H9 (cell line): Measurements from ENCODE around the gene CDR2. TPM values are rescaled to one million over a fixed set of nuclear protein-coding genes. Genes with fewer than 3 reads are reported as not detected.

Experiments used
- DNase-seq: peaks from one replicate; pipeline ENCODE4 v3.0.0-alpha.2; 2017
- H2AFZ ChIP-seq: one replicate; pipeline ENCODE4 v1.6.1; 2013; ENCODE audit warnings: mild to moderate bottlenecking, low read length, control low read depth, moderate library complexity
- H2AK5ac ChIP-seq: 2 replicates; pipeline ENCODE4 v1.6.1; 2013; ENCODE audit warnings: low read length, control low read depth, mixed read lengths; ENCODE audit not compliant: insufficient read length
- H2BK120ac ChIP-seq: one replicate; pipeline ENCODE4 v1.6.1; 2013; ENCODE audit warnings: low read depth, mild to moderate bottlenecking, low read length, control low read depth, inconsistent platforms; ENCODE audit not compliant: poor library complexity, severe bottlenecking
- H2BK12ac ChIP-seq: 2 replicates; pipeline ENCODE4 v1.6.1; 2013; ENCODE audit warnings: low read length, control low read depth, mixed read lengths, low read depth; ENCODE audit not compliant: insufficient read length
- H2BK15ac ChIP-seq: 2 replicates; pipeline ENCODE4 v1.6.1; 2013; ENCODE audit warnings: low read depth, low read length, control low read depth
- H2BK20ac ChIP-seq: one replicate; pipeline ENCODE4 v1.6.1; 2013; ENCODE audit warnings: low read depth, mild to moderate bottlenecking, low read length, control low read depth, inconsistent platforms; ENCODE audit not compliant: poor library complexity, severe bottlenecking
- H2BK5ac ChIP-seq: 2 replicates; pipeline ENCODE4 v1.6.1; 2013; ENCODE audit warnings: low read length, control low read depth, mixed read lengths; ENCODE audit not compliant: insufficient read length
- H3K14ac ChIP-seq: 2 replicates; pipeline ENCODE4 v1.6.1; 2013; ENCODE audit warnings: low read length, control low read depth; ENCODE audit not compliant: insufficient read depth
- H3K18ac ChIP-seq: 2 replicates; pipeline ENCODE4 v1.6.1; 2013; ENCODE audit warnings: low read depth, mild to moderate bottlenecking, mixed read lengths, low read length, control low read depth; ENCODE audit not compliant: insufficient read length
- H3K23ac ChIP-seq: 2 replicates; pipeline ENCODE4 v1.6.1; 2013; ENCODE audit warnings: low read length, control low read depth, mixed read lengths, low read depth; ENCODE audit not compliant: insufficient read length
- H3K23me2 ChIP-seq: 2 replicates; pipeline ENCODE4 v1.6.1; 2013; ENCODE audit warnings: low read depth, mild to moderate bottlenecking, mixed read lengths, low read length, control low read depth; ENCODE audit not compliant: insufficient read length, poor library complexity, severe bottlenecking
- H3K27ac ChIP-seq: 2 replicates; pipeline ENCODE4 v1.5.1; 2013; ENCODE audit warnings: low read length, control low read depth, mixed read lengths, low read depth; ENCODE audit not compliant: insufficient read length
- H3K27me3 ChIP-seq: 2 replicates; pipeline ENCODE4 v1.6.1; 2013; ENCODE audit warnings: low read length, control low read depth, inconsistent platforms; ENCODE audit not compliant: insufficient read depth
- H3K4ac ChIP-seq: 2 replicates; pipeline ENCODE4 v1.6.1; 2013; ENCODE audit warnings: low read depth, mild to moderate bottlenecking, control low read depth, inconsistent platforms, low read length, moderate library complexity
- H3K4me1 ChIP-seq: 2 replicates; pipeline ENCODE4 v1.6.1; 2013; ENCODE audit warnings: low read length, control low read depth, inconsistent platforms; ENCODE audit not compliant: insufficient read depth
- H3K4me2 ChIP-seq: 2 replicates; pipeline ENCODE4 v1.6.1; 2013; ENCODE audit warnings: low read length, control low read depth, mixed read lengths; ENCODE audit not compliant: insufficient read length, insufficient read depth
- H3K56ac ChIP-seq: 2 replicates; pipeline ENCODE4 v1.6.1; 2013; ENCODE audit warnings: low read depth, mild to moderate bottlenecking, mixed read lengths, low read length, control low read depth; ENCODE audit not compliant: insufficient read length
- H3K79me1 ChIP-seq: 2 replicates; pipeline ENCODE4 v1.6.1; 2013; ENCODE audit warnings: low read depth, mild to moderate bottlenecking, moderate library complexity, low read length, control low read depth, inconsistent platforms; ENCODE audit not compliant: insufficient read depth, poor library complexity, severe bottlenecking
- H3K79me2 ChIP-seq: 2 replicates; pipeline ENCODE4 v1.6.1; 2013; ENCODE audit warnings: low read length, control low read depth, inconsistent platforms; ENCODE audit not compliant: insufficient read depth
- H3K9ac ChIP-seq: 2 replicates; pipeline ENCODE4 v1.6.1; 2013; ENCODE audit warnings: low read length, control low read depth, mixed read lengths; ENCODE audit not compliant: insufficient read length; ENCODE audit errors: extremely low read depth
- H3K9me3 ChIP-seq: one replicate; pipeline ENCODE4 v1.6.1; 2013; ENCODE audit warnings: low read depth, low read length, inconsistent platforms; ENCODE audit not compliant: control insufficient read depth
- H3T11ph ChIP-seq: one replicate; pipeline ENCODE4 v1.6.1; 2013; ENCODE audit warnings: mild to moderate bottlenecking, low read length, control low read depth, inconsistent platforms
- H4K20me1 ChIP-seq: one replicate; pipeline ENCODE4 v1.6.1; 2013; ENCODE audit not compliant: control insufficient read depth, insufficient read length, insufficient read depth
- H4K5ac ChIP-seq: 2 replicates; pipeline ENCODE4 v1.6.1; 2013; ENCODE audit warnings: low read depth, mild to moderate bottlenecking, mixed read lengths, low read length, control low read depth; ENCODE audit not compliant: insufficient read length
- H4K8ac ChIP-seq: replicated peaks from 2 replicates; pipeline ENCODE4 v1.6.1; 2013; ENCODE audit warnings: low read length, control low read depth, mixed read lengths, low read depth; ENCODE audit not compliant: insufficient read length
- H4K91ac ChIP-seq: 2 replicates; pipeline ENCODE4 v1.6.1; 2013; ENCODE audit warnings: low read depth, mild to moderate bottlenecking, moderate library complexity, mixed read lengths, low read length, control low read depth; ENCODE audit not compliant: insufficient read length
- H3K27ac Mint-ChIP-seq, 3 experiments: 2 replicates in 2 of 3; 3 replicates in 1 of 3; pipeline ENCODE4 v1.8.0; 2020 to 2021; ENCODE audit warnings: mixed read lengths in 3 of 3, mild to moderate bottlenecking in 1 of 3, moderate library complexity in 1 of 3
- H3K27me3 Mint-ChIP-seq: 2 replicates; pipeline ENCODE4 v1.8.0; 2021; ENCODE audit warnings: low read depth, mild to moderate bottlenecking, moderate library complexity, mixed read lengths
- H3K36me3 Mint-ChIP-seq, 3 experiments: 2 replicates in 2 of 3; 3 replicates in 1 of 3; pipeline ENCODE4 v1.8.0; 2020 to 2021; ENCODE audit warnings: low read depth in 3 of 3, mixed read lengths in 3 of 3; ENCODE audit not compliant: insufficient read depth in 1 of 3
- H3K4me1 Mint-ChIP-seq, 2 experiments: 2 replicates each; pipeline ENCODE4 v1.8.0; 2020; ENCODE audit warnings: mixed read lengths in 2 of 2
- H3K4me3 Mint-ChIP-seq, 2 experiments: 2 replicates in 1 of 2; 3 replicates in 1 of 2; pipeline ENCODE4 v1.8.0; 2020 to 2021; ENCODE audit warnings: mild to moderate bottlenecking in 2 of 2, mixed read lengths in 2 of 2, moderate library complexity in 1 of 2
- H3K9me3 Mint-ChIP-seq, 2 experiments: 2 replicates in 1 of 2; 3 replicates in 1 of 2; pipeline ENCODE4 v1.8.0; 2020; ENCODE audit warnings: mild to moderate bottlenecking in 2 of 2, mixed read lengths in 2 of 2, moderate library complexity in 1 of 2
- CTCF ChIP-seq: fragments of 200-600 bp; sonication (generic); conservative IDR thresholded peaks from 3 replicates; pipeline ENCODE4 v1.8.0; 2021; ENCODE audit warnings: antibody characterized with exemption, mild to moderate bottlenecking
- WGBS: extraction: QIAGEN DNeasy Blood & Tissue Kit; methylation state at CpG from one replicate; pipeline ENCODE4 v1.1.7; 2013; ENCODE audit warnings: missing lambda C conversion rate, low lambda C conversion rate, mixed read lengths; ENCODE audit not compliant: insufficient read length; ENCODE audit errors: extremely low coverage; 5-methylcytosine and 5-hydroxymethylcytosine counted together
- total RNA-seq: library from RNA; stranded (reverse); gene quantifications from 2 replicates; pipeline ENCODE4 v1.2.1, GENCODE V29; 2021

CDR2 gene
- total RNA-seq, 1 experiment from 2014 or later: 33.4 TPM

GRCh38 chr16:22407486-22407885, 33.1 kb upstream of the CDR2 start:
- DNase-seq: no peak
- Mint-ChIP-seq H3K4me3 (no peak overlapping the region), H3K9me3 (no peaks in the 10 kb centered on the region), H3K36me3 (peaks cover 0 to 3% (median 0%) of the 10 kb centered on the region in 3 experiments; a peak in 3 of 7 replicates), H3K27me3 (no peaks in the 10 kb centered on the region), H3K4me1 (no peaks in the 10 kb centered on the region), H3K27ac (no peak overlapping the region)
- H3K14ac ChIP-seq: no peak overlapping the region
- no peak overlapping the region for H2AK5ac ChIP-seq
- H4K5ac ChIP-seq: no peak overlapping the region
- no peak overlapping the region for H2BK20ac ChIP-seq
- H3T11ph ChIP-seq: no peak overlapping the region
- H3K4me2 ChIP-seq: no peak overlapping the region
- no CpG with 5 or more reads among the region's 2 CpGs for WGBS
- no peak overlapping the region for H3K9ac ChIP-seq
- H3K79me1 ChIP-seq: no peaks in the 10 kb centered on the region
- no peak overlapping the region for H4K8ac ChIP-seq
- no peak overlapping the region for H3K27ac ChIP-seq
- no peak overlapping the region for H3K56ac ChIP-seq
- H4K20me1 ChIP-seq: no peaks in the 10 kb centered on the region
- H3K23me2 ChIP-seq: no peaks in the 10 kb centered on the region
- H3K4ac ChIP-seq: no peak overlapping the region
- H2BK5ac ChIP-seq: no peak overlapping the region
- H3K9me3 ChIP-seq: no peaks in the 10 kb centered on the region
- H3K23ac ChIP-seq: no peak overlapping the region
- no peak overlapping the region for H2AFZ ChIP-seq
- H2BK12ac ChIP-seq: no peak overlapping the region
- H3K18ac ChIP-seq: no peak overlapping the region
- H3K4me1 ChIP-seq: no peaks in the 10 kb centered on the region
- H2BK120ac ChIP-seq: no peak overlapping the region
- H4K91ac ChIP-seq: no peak overlapping the region
- TF ChIP-seq CTCF: no peak
- H3K79me2 ChIP-seq: no peaks in the 10 kb centered on the region
- H2BK15ac ChIP-seq: no peak overlapping the region
- no peaks in the 10 kb centered on the region for H3K27me3 ChIP-seq
